ENCODE data around the gene TRIM75.

GRCh38 chr4:165013691-165014090 lies 40.0 kb upstream of the TRIM75 start:
- TF ChIP-seq CTCF (conservative IDR thresholded peaks at IDR 0.05 in 1 of 2, IDR thresholded peaks at IDR 0.05 in 1 of 2; ENCODE audit: low read depth in 1 of 2, low read length in 2 of 2) (no peak), EZH2 (IDR thresholded peaks at IDR 0.05; ENCODE audit: low read length, missing control alignments) (no peak)

Data from fibroblast of lung (primary cell).